ENCODE data around the gene DHX58.

DNA sequence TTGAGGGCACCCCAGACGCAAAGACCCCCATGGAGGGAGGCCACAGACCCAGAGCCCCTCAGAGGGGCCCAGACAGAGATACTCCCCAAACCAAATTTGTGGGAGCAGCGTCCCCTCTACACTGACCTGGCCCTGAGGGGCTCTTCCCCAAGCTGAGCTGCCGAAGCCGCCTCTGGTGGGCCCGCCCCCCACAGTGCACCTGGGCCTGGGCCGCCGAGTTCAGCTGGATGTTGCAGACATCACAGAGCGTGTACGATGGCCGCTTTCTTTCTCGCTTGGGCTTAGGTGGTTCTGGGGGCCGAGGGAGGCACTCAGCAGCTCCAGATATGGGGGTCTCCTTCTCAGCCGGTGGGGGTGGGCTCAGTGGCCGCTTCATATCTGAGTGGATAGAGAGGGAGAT is 49.8 kb downstream of the DHX58 start:
- TF ChIP-seq EP300 (IDR thresholded peaks at IDR 0.05; ENCODE audit: borderline replicate concordance) (no peak), EGR1 (IDR thresholded peaks at IDR 0.05) (no peak), TCF12 (IDR thresholded peaks at IDR 0.05; ENCODE audit: low read depth) (no peak), YY1 (IDR thresholded peaks at IDR 0.05; ENCODE audit: low read depth) (no peak), RAD21 (IDR thresholded peaks at IDR 0.05; ENCODE audit: low read depth) (no peak), CREB1 (IDR thresholded peaks at IDR 0.05; ENCODE audit: low read depth) (no peak), FOXM1 (IDR thresholded peaks at IDR 0.05; ENCODE audit: borderline replicate concordance, low read depth) (no peak), CEBPB (IDR thresholded peaks at IDR 0.05) (no peak), ZBTB7A (IDR thresholded peaks at IDR 0.05; ENCODE audit: low read depth) (no peak), TEAD4 (IDR thresholded peaks at IDR 0.05) (no peak)
- TF ChIP-seq, protein P1, sequence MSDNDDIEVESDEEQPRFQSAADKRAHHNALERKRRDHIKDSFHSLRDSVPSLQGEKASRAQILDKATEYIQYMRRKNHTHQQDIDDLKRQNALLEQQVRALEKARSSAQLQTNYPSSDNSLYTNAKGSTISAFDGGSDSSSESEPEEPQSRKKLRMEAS (IDR thresholded peaks at IDR 0.05) = no peak
- TF ChIP-seq, protein P2, sequence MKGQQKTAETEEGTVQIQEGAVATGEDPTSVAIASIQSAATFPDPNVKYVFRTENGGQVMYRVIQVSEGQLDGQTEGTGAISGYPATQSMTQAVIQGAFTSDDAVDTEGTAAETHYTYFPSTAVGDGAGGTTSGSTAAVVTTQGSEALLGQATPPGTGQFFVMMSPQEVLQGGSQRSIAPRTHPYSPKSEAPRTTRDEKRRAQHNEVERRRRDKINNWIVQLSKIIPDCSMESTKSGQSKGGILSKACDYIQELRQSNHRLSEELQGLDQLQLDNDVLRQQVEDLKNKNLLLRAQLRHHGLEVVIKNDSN (IDR thresholded peaks at IDR 0.05) = no peak
